Measurements from ENCODE around the gene ZNF280A.
"Not testable (repeated sequence)": the region's sequence is repeated elsewhere in the genome, so short reads cannot be mapped to it uniquely, and the experiment has no call there.

The ZNF280A gene

GRCh38 chr22:22513619-22514018 lies 6.5 kb downstream of the ZNF280A start:
- no peak for DNase-seq (ENCODE audit: low spot score)

GRCh38 chr22:22512951-22513350 lies 7.1 kb downstream of the ZNF280A start:
- DNase-seq (ENCODE audit: low spot score): no peak

- not testable (repeated sequence) for DNase-seq (ENCODE audit: low spot score)
These were observed 9.2 kb downstream of the ZNF280A start for GRCh38 chr22:22510833-22511232.

GRCh38 chr22:22509912-22510311 lies 10.2 kb downstream of the ZNF280A start:
- DNase-seq (ENCODE audit: low spot score): not testable (repeated sequence)

GRCh38 chr22:22508274-22509176 lies 11.5 kb downstream of the ZNF280A start, which contains the start of gene ZNF280B:
ZNF280B (minus strand) TSS chr22:22508742; CDS start chr22:22489398, 19,344 bp downstream.
- DNase-seq (ENCODE audit: low spot score): peak; percentile 92

GRCh38 chr22:22507743-22508273 lies 12.3 kb downstream of the ZNF280A start:
- no peak for DNase-seq (ENCODE audit: low spot score)

GRCh38 chr22:22506736-22507135 lies 13.3 kb downstream of the ZNF280A start:
- no peak for DNase-seq (ENCODE audit: low spot score)

- no peak for DNase-seq (ENCODE audit: low spot score)
These were observed 21.8 kb downstream of the ZNF280A start for GRCh38 chr22:22498267-22498666.

GRCh38 chr22:22491589-22491988 lies 28.5 kb downstream of the ZNF280A start:
- not testable (repeated sequence) for DNase-seq (ENCODE audit: low spot score)

GRCh38 chr22:22488736-22489135 lies 31.3 kb downstream of the ZNF280A start:
- DNase-seq (ENCODE audit: low spot score): no peak

- DNase-seq (ENCODE audit: low spot score): no peak
These were observed 32.0 kb downstream of the ZNF280A start for GRCh38 chr22:22487869-22488597.

GRCh38 chr22:22487059-22487458 lies 33.0 kb downstream of the ZNF280A start:
- no peak for DNase-seq (ENCODE audit: low spot score)

- DNase-seq (ENCODE audit: low spot score): no peak
These were observed 33.8 kb downstream of the ZNF280A start for GRCh38 chr22:22486132-22486899.

- DNase-seq (ENCODE audit: low spot score): no peak
These were observed 34.5 kb downstream of the ZNF280A start for GRCh38 chr22:22485524-22485923.

GRCh38 chr22:22484023-22484422 lies 36.0 kb downstream of the ZNF280A start:
- DNase-seq (ENCODE audit: low spot score): no peak

- DNase-seq (ENCODE audit: low spot score): no peak
These were observed 39.1 kb downstream of the ZNF280A start for GRCh38 chr22:22480940-22481339.

- no peak for DNase-seq (ENCODE audit: low spot score)
These were observed 40.0 kb downstream of the ZNF280A start for GRCh38 chr22:22479999-22480532.

GRCh38 chr22:22479116-22479515 lies 41.0 kb downstream of the ZNF280A start:
- DNase-seq (ENCODE audit: low spot score): no peak

- DNase-seq (ENCODE audit: low spot score): no peak
These were observed 41.6 kb downstream of the ZNF280A start for GRCh38 chr22:22478470-22478869.

- no peak for DNase-seq (ENCODE audit: low spot score)
These were observed 45.3 kb downstream of the ZNF280A start for GRCh38 chr22:22474733-22475132.

GRCh38 chr22:22471104-22471503 lies 49.0 kb downstream of the ZNF280A start:
- not testable (repeated sequence) for DNase-seq (ENCODE audit: low spot score)

- no peak for DNase-seq (ENCODE audit: low spot score)
These were observed 50.5 kb downstream of the ZNF280A start for GRCh38 chr22:22469527-22469926.

Measured in GM03348 (cell line).